IMR-90 (cell line): ENCODE results near the gene TUBB6. TPM values are rescaled to one million over a fixed set of nuclear protein-coding genes. Genes with fewer than 3 reads are reported as not detected.

ENCODE experiments used
- ATAC-seq: fragments of 200-7000 bp; cut with Tn5 transposase; 2 replicates; pipeline ENCODE4 v1.9.1; 2020; ENCODE audit warnings: low read depth, mild to moderate bottlenecking, moderate library complexity
- BruUV-seq: library from RNA; stranded (reverse); fragments of 400-500 nt; replicated peaks from 2 replicates; lab custom pipeline; 2021; lab: Mats Ljungman, UMichigan
- CTCF ChIA-PET: fragments of 300-600 bp; formaldehyde crosslinking; extraction: SDS; loops from one replicate; lab custom pipeline; 2021; ENCODE audit warnings: antibody characterized with exemption; lab: Yijun Ruan, JAX
- POLR2A ChIA-PET: fragments of 300-600 bp; sonication (Branson Sonifier 250); formaldehyde crosslinking; loops from one replicate; lab custom pipeline; 2022; ENCODE audit warnings: antibody characterized with exemption; ENCODE audit not compliant: unreplicated experiment; lab: Charles Lee
- DNase-seq: peaks from one replicate; pipeline ENCODE4 v3.0.0; 2013
- H2AFZ ChIP-seq: replicated peaks from 2 replicates; pipeline ENCODE3; 2013; ENCODE audit warnings: low read length, mild to moderate bottlenecking; ENCODE audit not compliant: poor library complexity
- H2AK5ac ChIP-seq: 2 replicates; pipeline ENCODE4 v1.6.1; 2013; ENCODE audit warnings: low read depth, low read length, inconsistent platforms
- H2AK9ac ChIP-seq: replicated peaks from 2 replicates; pipeline ENCODE3; 2013; ENCODE audit warnings: mild to moderate bottlenecking, low read depth, low read length, moderate library complexity; ENCODE audit not compliant: poor library complexity
- H2BK120ac ChIP-seq: 2 replicates; pipeline ENCODE4 v1.6.1; 2013; ENCODE audit warnings: low read depth, low read length, inconsistent platforms
- H2BK15ac ChIP-seq: 3 replicates; pipeline ENCODE4 v1.6.1; 2013; ENCODE audit warnings: low read depth, low read length, inconsistent platforms
- H2BK20ac ChIP-seq: 2 replicates; pipeline ENCODE4 v1.6.1; 2013; ENCODE audit warnings: low read depth, mild to moderate bottlenecking, inconsistent platforms, low read length, moderate library complexity
- H2BK5ac ChIP-seq: 2 replicates; pipeline ENCODE4 v1.6.1; 2013; ENCODE audit warnings: mild to moderate bottlenecking, low read depth, low read length, inconsistent platforms; ENCODE audit not compliant: poor library complexity, severe bottlenecking
- H3K14ac ChIP-seq: replicated peaks from 2 replicates; pipeline ENCODE4 v1.6.1; 2013; ENCODE audit warnings: low read depth, low read length, inconsistent platforms
- H3K18ac ChIP-seq: 2 replicates; pipeline ENCODE4 v1.6.1; 2013; ENCODE audit warnings: low read depth, low read length, control low read depth
- H3K23ac ChIP-seq: 2 replicates; pipeline ENCODE4 v1.6.1; 2013; ENCODE audit warnings: low read depth, low read length, inconsistent platforms
- H3K27ac ChIP-seq: 2 replicates; pipeline ENCODE4 v1.5.1; 2013; ENCODE audit warnings: mild to moderate bottlenecking, control low read depth, low read length; ENCODE audit not compliant: insufficient read depth
- H3K27me3 ChIP-seq: 2 replicates; pipeline ENCODE4 v1.6.1; 2013; ENCODE audit warnings: low read length; ENCODE audit not compliant: control insufficient read depth, insufficient read depth
- H3K36me3 ChIP-seq: 2 replicates; pipeline ENCODE4 v1.6.1; 2013; ENCODE audit warnings: low read length, mixed read lengths; ENCODE audit not compliant: control insufficient read depth, insufficient read depth
- H3K4ac ChIP-seq: 2 replicates; pipeline ENCODE4 v1.6.1; 2013; ENCODE audit warnings: low read depth, low read length, inconsistent platforms
- H3K4me1 ChIP-seq: 2 replicates; pipeline ENCODE4 v1.6.1; 2013; ENCODE audit warnings: low read length, mixed read lengths; ENCODE audit not compliant: control insufficient read depth, insufficient read depth
- H3K4me2 ChIP-seq: 2 replicates; pipeline ENCODE4 v1.6.1; 2013; ENCODE audit warnings: low read depth, mild to moderate bottlenecking, control low read depth, low read length, moderate library complexity
- H3K4me3 ChIP-seq: 2 replicates; pipeline ENCODE4 v1.5.1; 2013; ENCODE audit warnings: low read depth, mild to moderate bottlenecking, control low read depth, low read length, moderate library complexity; ENCODE audit not compliant: insufficient read depth
- H3K56ac ChIP-seq: 2 replicates; pipeline ENCODE4 v1.6.1; 2013; ENCODE audit warnings: low read length, inconsistent platforms; ENCODE audit not compliant: insufficient read depth; ENCODE audit errors: extremely low read depth
- H3K79me1 ChIP-seq, 2 experiments: 2 replicates each; pipeline ENCODE4 v1.6.1; 2013; ENCODE audit warnings: low read length in 2 of 2, inconsistent platforms in 1 of 2, low read depth in 1 of 2
- H3K9ac ChIP-seq: 2 replicates; pipeline ENCODE4 v1.6.1; 2013; ENCODE audit warnings: low read depth, low read length, control low read depth
- H3K9me1 ChIP-seq: 2 replicates; pipeline ENCODE4 v1.6.1; 2013; ENCODE audit warnings: low read length, inconsistent platforms; ENCODE audit not compliant: insufficient read depth
- H3K9me3 ChIP-seq: 2 replicates; pipeline ENCODE4 v1.6.1; 2013; ENCODE audit warnings: low read length; ENCODE audit not compliant: control insufficient read depth, insufficient read depth
- H4K20me1 ChIP-seq: 2 replicates; pipeline ENCODE4 v1.6.1; 2013; ENCODE audit warnings: low read length, inconsistent platforms; ENCODE audit not compliant: insufficient read depth
- H4K5ac ChIP-seq: 2 replicates; pipeline ENCODE4 v1.6.1; 2013; ENCODE audit warnings: mild to moderate bottlenecking, low read depth, low read length, control low read depth
- H4K8ac ChIP-seq, 2 experiments: 2 replicates each; pipeline ENCODE4 v1.6.1; 2013; ENCODE audit warnings: low read depth in 2 of 2, low read length in 2 of 2, control low read depth in 1 of 2, inconsistent platforms in 1 of 2
- H4K91ac ChIP-seq: 2 replicates; pipeline ENCODE4 v1.6.1; 2013; ENCODE audit warnings: low read depth, low read length, inconsistent platforms; ENCODE audit not compliant: insufficient read depth
- BHLHE40 ChIP-seq: fragments of 150-350 bp; IDR thresholded peaks from 2 replicates; pipeline ENCODE4 v1.6.1; 2016; ENCODE audit warnings: mild to moderate bottlenecking, low read depth, low read length
- CEBPB ChIP-seq: IDR thresholded peaks from 2 replicates; pipeline ENCODE4 v1.6.1; 2012; ENCODE audit warnings: low read depth, low read length, improper control_type of control experiment
- CHD1 ChIP-seq: IDR thresholded peaks from 2 replicates; pipeline ENCODE4 v1.6.1; 2012; ENCODE audit warnings: low read depth, low read length, improper control_type of control experiment
- CTCF ChIP-seq: conservative IDR thresholded peaks from 2 replicates; pipeline ENCODE4 v1.5.1; 2012; ENCODE audit warnings: mild to moderate bottlenecking, low read depth, low read length, improper control_type of control experiment
- ELK1 ChIP-seq: fragments of 150-350 bp; IDR thresholded peaks from 2 replicates; pipeline ENCODE4 v1.6.1; 2016; ENCODE audit warnings: low read depth, mild to moderate bottlenecking, low read length, moderate library complexity, borderline replicate concordance
- FOS ChIP-seq: fragments of 150-350 bp; IDR thresholded peaks from 2 replicates; pipeline ENCODE4 v1.6.1; 2016; ENCODE audit warnings: low read depth, low read length
- MAFK ChIP-seq: IDR thresholded peaks from 2 replicates; pipeline ENCODE4 v1.6.1; 2012; ENCODE audit warnings: low read depth, low read length, improper control_type of control experiment
- MXI1 ChIP-seq: IDR thresholded peaks from 2 replicates; pipeline ENCODE4 v1.6.1; 2012; ENCODE audit warnings: low read depth, mild to moderate bottlenecking, low read length, moderate library complexity, borderline replicate concordance
- POLR2A ChIP-seq: IDR thresholded peaks from 2 replicates; pipeline ENCODE4 v1.6.1; 2012; ENCODE audit warnings: mild to moderate bottlenecking, low read depth, low read length
- RFX5 ChIP-seq: IDR thresholded peaks from 2 replicates; pipeline ENCODE4 v1.8.0; 2012; ENCODE audit warnings: low read depth, mild to moderate bottlenecking, low read length, moderate library complexity
- SMC3 ChIP-seq: fragments of 150-350 bp; IDR thresholded peaks from 2 replicates; pipeline ENCODE4 v1.6.1; 2016; ENCODE audit warnings: low read depth, mild to moderate bottlenecking, antibody characterized with exemption, low read length, moderate library complexity
- WGBS, 2 experiments: methylation state at CpG; one replicate each; pipeline versions ENCODE4 v1.1.5 to v1.1.7; 2013; ENCODE audit warnings: missing lambda C conversion rate in 2 of 2; ENCODE audit not compliant: insufficient read length in 1 of 2; ENCODE audit errors: extremely low coverage in 2 of 2; 5-methylcytosine and 5-hydroxymethylcytosine counted together
- dilution Hi-C: fragments of 300-500 bp; cut with HindIII; formaldehyde crosslinking; loops from one replicate; pipeline ENCODE4 v1.14.3; 2018; ENCODE audit warnings: low sequenced_read_pairs; ENCODE audit not compliant: unreplicated experiment
- in situ Hi-C: fragments of 300-500 bp; cut with MboI; formaldehyde crosslinking; loops from 3 replicates; pipeline ENCODE4 v1.14.3; 2019; ENCODE audit warnings: low sequenced_read_pairs, inconsistent platforms, mixed read lengths
- intact Hi-C: fragments of 100-400 bp; cut with micrococcal nuclease; formaldehyde crosslinking; loops from 2 replicates; pipeline ENCODE4 v1.10.0; 2022
- polyA plus RNA-seq, 3 experiments: library from polyadenylated mRNA; depleted of rRNA; stranded (reverse); fragments of >200 nt; gene quantifications; 2 replicates each; pipeline ENCODE4 v1.2.3, GENCODE V29; 2012; ENCODE audit warnings: low replicate concordance in 1 of 3
- total RNA-seq: library from RNA; depleted of rRNA; stranded (reverse); fragments of >200 nt; gene quantifications from 2 replicates; pipeline ENCODE4 v1.2.3, GENCODE V29; 2012
- TF ChIP-seq, protein P1 (sequence below): fragments of 150-350 bp; IDR thresholded peaks from 2 replicates; pipeline ENCODE4 v1.6.1; 2017; ENCODE audit warnings: mild to moderate bottlenecking, antibody characterized with exemption, low read length, low read depth

TUBB6 gene
- total and polyA plus RNA-seq, 2 of the 4 experiments (the other 2 are of a cell fraction): 927 to 1,040 TPM

DNA sequence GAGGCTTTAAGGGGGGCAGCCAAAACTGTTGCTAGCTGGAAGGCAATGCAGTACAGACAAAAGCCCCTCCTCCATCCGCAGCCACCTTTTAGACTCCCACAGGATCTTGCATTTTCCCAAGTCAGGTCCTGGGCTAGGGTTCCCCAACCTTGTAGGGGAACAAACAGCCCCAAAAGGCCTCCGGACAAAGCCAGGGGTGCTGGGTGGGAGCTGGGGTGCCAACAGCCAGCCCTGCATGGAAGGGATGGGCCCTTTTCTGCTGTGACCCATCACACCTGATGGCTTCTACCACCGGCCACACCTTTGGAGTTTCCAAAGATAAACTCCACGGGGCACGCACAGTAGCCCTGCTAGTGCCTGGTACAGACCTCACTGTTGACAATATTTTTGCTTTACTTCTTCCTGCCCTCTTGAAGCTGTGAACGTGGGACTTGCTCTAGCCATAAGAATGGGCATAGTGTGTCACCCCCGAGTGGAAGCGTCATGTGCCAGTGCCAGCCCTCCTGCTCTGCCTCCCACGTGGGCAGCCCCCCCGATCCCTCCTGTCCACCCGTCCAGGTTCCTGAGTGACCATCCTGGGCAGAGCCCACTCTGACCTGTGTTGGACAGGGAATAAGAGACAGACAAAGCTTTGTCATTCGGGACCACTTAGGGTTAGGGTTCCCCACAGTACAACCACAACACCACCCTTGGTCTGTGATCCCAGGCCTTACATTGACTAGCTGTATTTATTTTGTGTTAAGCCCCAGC lies 18.8 kb downstream of the TUBB6 start:
- no peak overlapping the region for H2BK120ac ChIP-seq
- ChIA-PET CTCF (interaction anchor here (1.4 kb wide), 1 partner anchor 16 kb away, joined by 5 read pairs; no protein-coding TSS in a partner anchor), POLR2A (no interaction called here)
- H2BK15ac ChIP-seq: no peak overlapping the region
- no peak overlapping the region for H2BK20ac ChIP-seq
- H3K18ac ChIP-seq: no peak overlapping the region
- intact Hi-C loops: no loop called here
- H3K4ac ChIP-seq: no peak overlapping the region
- no TSS peak for BruUV-seq
- peaks cover 26% of the 10 kb centered on the region for H3K9me1 ChIP-seq
- no peak overlapping the region for H2AFZ ChIP-seq
- H3K9me3 ChIP-seq: no peaks in the 10 kb centered on the region
- no peak overlapping the region for H3K4me3 ChIP-seq
- 100% methylated on average over 3 of the region's 12 CpGs; no CpG with 5 or more reads in 1 of the 2 experiments for WGBS, 2 experiments
- no peaks in the 10 kb centered on the region for H3K4me1 ChIP-seq
- no peak for DNase-seq
- H3K36me3 ChIP-seq: peaks cover 53% of the 10 kb centered on the region
- in situ Hi-C loops: no loop called here
- no peak overlapping the region for H3K56ac ChIP-seq
- no peaks in the 10 kb centered on the region for H3K27me3 ChIP-seq
- no peak overlapping the region for H2AK5ac ChIP-seq
- peak; percentile 8 for ATAC-seq
- H3K79me1 ChIP-seq: peaks cover 27 to 52% of the 10 kb centered on the region in 2 experiments
- no peak overlapping the region for H3K27ac ChIP-seq
- no peak for TF ChIP-seq MAFK
- no peak for TF ChIP-seq MXI1
- no peak for TF ChIP-seq RFX5
- TF ChIP-seq ELK1: no peak
- TF ChIP-seq BHLHE40: no peak
- no peak for TF ChIP-seq FOS
- no peak for TF ChIP-seq POLR2A
- TF ChIP-seq CHD1: no peak
- TF ChIP-seq SMC3: no peak
- no peak for TF ChIP-seq CTCF
- TF ChIP-seq, protein P1, sequence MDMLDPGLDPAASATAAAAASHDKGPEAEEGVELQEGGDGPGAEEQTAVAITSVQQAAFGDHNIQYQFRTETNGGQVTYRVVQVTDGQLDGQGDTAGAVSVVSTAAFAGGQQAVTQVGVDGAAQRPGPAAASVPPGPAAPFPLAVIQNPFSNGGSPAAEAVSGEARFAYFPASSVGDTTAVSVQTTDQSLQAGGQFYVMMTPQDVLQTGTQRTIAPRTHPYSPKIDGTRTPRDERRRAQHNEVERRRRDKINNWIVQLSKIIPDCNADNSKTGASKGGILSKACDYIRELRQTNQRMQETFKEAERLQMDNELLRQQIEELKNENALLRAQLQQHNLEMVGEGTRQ: no peak
- TF ChIP-seq CEBPB: no peak
- H2BK5ac ChIP-seq: no peak overlapping the region
- H3K14ac ChIP-seq: no peak overlapping the region
- dilution Hi-C loops: no loop called here
- no peak overlapping the region for H4K5ac ChIP-seq
- peak overlapping the region; percentile 21 for H2AK9ac ChIP-seq
- no peak overlapping the region for H3K9ac ChIP-seq
- H4K8ac ChIP-seq: no peak overlapping the region
- no peak overlapping the region for H3K4me2 ChIP-seq
- no peak overlapping the region for H3K23ac ChIP-seq
- peaks cover 76% of the 10 kb centered on the region for H4K20me1 ChIP-seq
- H4K91ac ChIP-seq: no peak overlapping the region
